ENCODE results near the gene SUN2. TPM values are rescaled to one million over a fixed set of nuclear protein-coding genes. Genes with fewer than 3 reads are reported as not detected.

Gene SUN2
- total RNA-seq, 1 experiment from 2014 or later, result 104 TPM

GRCh38 chr22:38761202-38762162, 5.7 kb upstream of the SUN2 start:
- H3K27me3 ChIP-seq (replicated peaks; ENCODE audit: insufficient read depth, low read depth, low read length, poor library complexity), result no peaks in the 10 kb centered on the region
- no peak overlapping the region for H3K4me3 ChIP-seq (ENCODE audit: low read depth, low read length, poor library complexity, severe bottlenecking)
- no peaks in the 10 kb centered on the region for H3K36me3 ChIP-seq (ENCODE audit: insufficient read depth, low read length, poor library complexity, severe bottlenecking)
- H3K27ac ChIP-seq (ENCODE audit: low read depth, low read length, poor library complexity, severe bottlenecking), result peak overlapping the region; percentile 27
- POLR2A ChIA-PET (ENCODE audit: low non-redundant PET), result no interaction called here
- intact Hi-C loops (cut with micrococcal nuclease; ENCODE audit: unreplicated experiment), result no loop called here
- TF ChIP-seq EZH2 (IDR thresholded peaks at IDR 0.05; ENCODE audit: borderline replicate concordance, low read depth, low read length, poor library complexity, severe bottlenecking), result no peak
- TF ChIP-seq CTCF (conservative IDR thresholded peaks at IDR 0.05; ENCODE audit: low read depth, low read length), result no peak
- H3K4me1 ChIP-seq (ENCODE audit: insufficient read depth, low read length, poor library complexity, severe bottlenecking), result peaks cover 63% of the 10 kb centered on the region
- CTCF ChIA-PET, result no interaction called here
- BruUV-seq (replicated peaks), result no TSS peak
- no peaks in the 10 kb centered on the region for H3K9me3 ChIP-seq (ENCODE audit: low read depth, low read length, poor library complexity, severe bottlenecking)
- no peak for DNase-seq (ENCODE audit: low spot score)

- no TSS peak for BruUV-seq (replicated peaks)
- Histone ChIP-seq H3K4me1 (ENCODE audit: insufficient read depth, low read length, poor library complexity, severe bottlenecking) (peaks cover 59% of the 10 kb centered on the region), H3K36me3 (ENCODE audit: insufficient read depth, low read length, poor library complexity, severe bottlenecking) (no peaks in the 10 kb centered on the region), H3K27me3 (replicated peaks; ENCODE audit: insufficient read depth, low read depth, low read length, poor library complexity) (no peaks in the 10 kb centered on the region), H3K27ac (ENCODE audit: low read depth, low read length, poor library complexity, severe bottlenecking) (peak overlapping the region; percentile 27), H3K4me3 (ENCODE audit: low read depth, low read length, poor library complexity, severe bottlenecking) (no peak overlapping the region), H3K9me3 (ENCODE audit: low read depth, low read length, poor library complexity, severe bottlenecking) (no peaks in the 10 kb centered on the region)
- TF ChIP-seq CTCF (conservative IDR thresholded peaks at IDR 0.05; ENCODE audit: low read depth, low read length) (no peak), EZH2 (IDR thresholded peaks at IDR 0.05; ENCODE audit: borderline replicate concordance, low read depth, low read length, poor library complexity, severe bottlenecking) (no peak)
- ChIA-PET POLR2A (ENCODE audit: low non-redundant PET) (no interaction called here), CTCF (no interaction called here)
- peak; percentile 88 for DNase-seq (ENCODE audit: low spot score)
- intact Hi-C loops (cut with micrococcal nuclease; ENCODE audit: unreplicated experiment), result no loop called here
Measured at GRCh38 chr22:38760477-38761201, 4.8 kb upstream of the SUN2 start.

- ChIA-PET POLR2A (ENCODE audit: low non-redundant PET) (no interaction called here), CTCF (interaction anchor here (1.5 kb wide), 1 partner anchor 10 kb away, joined by 8 read pairs; no protein-coding TSS in a partner anchor)
- no peaks in the 10 kb centered on the region for H3K9me3 ChIP-seq (ENCODE audit: low read depth, low read length, poor library complexity, severe bottlenecking)
- H3K4me3 ChIP-seq (ENCODE audit: low read depth, low read length, poor library complexity, severe bottlenecking), result no peak overlapping the region
- no peak overlapping the region for H3K27ac ChIP-seq (ENCODE audit: low read depth, low read length, poor library complexity, severe bottlenecking)
- peaks cover 3% of the 10 kb centered on the region for H3K36me3 ChIP-seq (ENCODE audit: insufficient read depth, low read length, poor library complexity, severe bottlenecking)
- BruUV-seq (replicated peaks), result no TSS peak
- TF ChIP-seq CTCF (conservative IDR thresholded peaks at IDR 0.05; ENCODE audit: low read depth, low read length) (no peak), EZH2 (IDR thresholded peaks at IDR 0.05; ENCODE audit: borderline replicate concordance, low read depth, low read length, poor library complexity, severe bottlenecking) (no peak)
- H3K27me3 ChIP-seq (replicated peaks; ENCODE audit: insufficient read depth, low read depth, low read length, poor library complexity), result no peaks in the 10 kb centered on the region
- peaks cover 60% of the 10 kb centered on the region for H3K4me1 ChIP-seq (ENCODE audit: insufficient read depth, low read length, poor library complexity, severe bottlenecking)
- no peak for DNase-seq (ENCODE audit: low spot score)
- intact Hi-C loops (cut with micrococcal nuclease; ENCODE audit: unreplicated experiment), result no loop called here
Measured at GRCh38 chr22:38759005-38759404, 3.2 kb upstream of the SUN2 start.
